RWPE1 (cell line): ENCODE data around the gene UST.

Experiments
- CTCF ChIA-PET: fragments of 350-600 bp; sonication (Branson Sonifier 250); formaldehyde crosslinking; extraction: SDS; loops from one replicate; lab custom pipeline; 2021; lab: Yijun Ruan, JAX
- POLR2A ChIA-PET: fragments of 400-600 bp; formaldehyde crosslinking; extraction: SDS; loops from one replicate; lab custom pipeline; 2020; ENCODE audit warnings: antibody characterized with exemption; ENCODE audit not compliant: low non-redundant PET; lab: Yijun Ruan, JAX
- DNase-seq: peaks from one replicate; pipeline ENCODE4 v3.0.0; 2012; ENCODE audit warnings: low spot score
- H3K27ac ChIP-seq: fragments of 450-650 bp; 2 replicates; pipeline ENCODE4 v1.5.1; 2017
- CTCF ChIP-seq: fragments of 450-650 bp; conservative IDR thresholded peaks from 2 replicates; pipeline ENCODE4 v1.5.1; 2017; ENCODE audit warnings: low read depth, mild to moderate bottlenecking

The UST gene

DNA sequence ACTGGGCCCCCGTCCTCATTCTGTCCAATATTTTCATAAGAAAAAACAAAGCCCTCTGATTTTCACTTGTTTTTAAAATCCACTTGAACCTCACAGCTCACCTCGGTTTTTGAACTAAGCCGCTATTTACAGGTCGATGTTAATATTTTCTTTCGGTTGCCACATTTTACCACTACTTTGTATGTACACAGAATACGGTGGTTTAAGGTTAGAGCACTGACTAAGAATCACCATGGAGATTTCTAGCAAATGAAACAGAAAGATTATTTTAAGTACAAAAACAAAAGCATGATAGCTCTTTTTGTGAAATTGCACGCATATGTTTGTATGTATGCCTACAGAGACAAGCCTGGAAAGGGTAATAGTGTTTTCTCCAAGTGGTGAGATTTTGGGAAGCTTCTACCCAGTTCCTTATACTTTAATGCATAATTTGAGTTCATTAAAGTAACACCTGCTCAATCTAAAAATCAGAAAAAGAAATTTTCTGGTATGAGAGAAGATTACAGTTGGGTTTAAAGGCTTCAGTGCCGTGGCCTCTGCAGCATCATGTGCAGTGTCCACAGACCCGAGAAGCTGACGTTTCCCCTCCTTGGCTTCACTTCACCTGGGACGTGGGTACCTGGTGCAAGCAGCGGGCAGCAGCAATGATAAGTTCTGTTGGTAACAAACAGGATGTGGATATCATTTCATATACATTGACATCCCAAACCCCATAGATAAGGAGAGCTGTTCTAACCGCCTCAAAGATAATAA is 144.0 kb downstream of the UST start:
- CTCF ChIA-PET: interaction anchor here (0.5 kb wide), 1 partner anchor 331 kb away, joined by 3 read pairs; no protein-coding TSS in a partner anchor

GRCh38 chr6:148891405-148891783 is 144.6 kb downstream of the UST start:
- CTCF ChIA-PET: interaction anchor here (0.5 kb wide), 1 partner anchor 332 kb away, joined by 3 read pairs; no protein-coding TSS in a partner anchor
- no peak for TF ChIP-seq CTCF
- no peak overlapping the region for H3K27ac ChIP-seq
- no peak for DNase-seq
- POLR2A ChIA-PET: no interaction called here

More for the DNA sequence above, 144.0 kb downstream of the UST start:
- POLR2A ChIA-PET: no interaction called here
- H3K27ac ChIP-seq: no peak overlapping the region
- no peak for TF ChIP-seq CTCF
- no peak for DNase-seq

DNA sequence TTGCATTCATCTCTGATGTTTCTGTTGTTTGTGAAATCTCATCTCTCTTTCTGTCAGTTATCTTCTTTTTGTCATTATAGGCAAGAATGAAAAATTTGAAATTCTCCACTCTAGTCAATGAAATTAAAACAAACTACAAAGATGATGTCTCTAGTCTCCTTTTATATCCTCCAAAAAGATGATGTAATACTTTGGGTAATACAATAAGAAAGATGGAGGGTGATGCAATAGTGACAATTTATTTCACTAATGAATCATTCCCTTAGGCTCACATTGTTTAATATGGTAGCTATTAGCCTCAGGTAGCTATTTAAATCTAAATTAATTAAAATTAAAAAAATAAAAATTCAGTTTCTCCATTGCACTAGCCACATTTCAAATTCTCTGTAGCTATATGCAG is 145.4 kb downstream of the UST start:
- TF ChIP-seq CTCF: no peak
- no peak for DNase-seq
- CTCF ChIA-PET: no interaction called here
- H3K27ac ChIP-seq: no peak overlapping the region
- POLR2A ChIA-PET: no interaction called here

- ChIA-PET POLR2A (no interaction called here), CTCF (interaction anchor here (0.6 to 0.7 kb wide), 3 partner anchors 74 to 533 kb away, joined by 3 to 4 read pairs (median 3); no protein-coding TSS in a partner anchor)
- TF ChIP-seq CTCF: no peak
- DNase-seq: no peak
- H3K27ac ChIP-seq: no peak overlapping the region
These were observed 146.2 kb downstream of the UST start for GRCh38 chr6:148893073-148893472.

GRCh38 chr6:148893481-148893880 is 146.7 kb downstream of the UST start:
- TF ChIP-seq CTCF: no peak
- CTCF ChIA-PET: interaction anchor here (0.6 to 0.7 kb wide), 4 partner anchors 12 to 533 kb away, joined by 3 to 4 read pairs (median 3); no protein-coding TSS in a partner anchor
- POLR2A ChIA-PET: no interaction called here
- H3K27ac ChIP-seq: no peak overlapping the region
- no peak for DNase-seq

- H3K27ac ChIP-seq: no peak overlapping the region
- ChIA-PET POLR2A (interaction anchor here (0.8 kb wide), 1 partner anchor 52 kb away, joined by 6 read pairs; no protein-coding TSS in a partner anchor), CTCF (interaction anchor here (0.6 to 0.7 kb wide), 3 partner anchors 13 to 320 kb away, joined by 3 to 4 read pairs (median 3); no protein-coding TSS in a partner anchor)
- no peak for DNase-seq
- no peak for TF ChIP-seq CTCF
These were observed 151.7 kb downstream of the UST start for GRCh38 chr6:148898376-148899014.
